Thyroid gland (tissue), 4 donors: ENCODE results near the gene SCGB2B2.

Source experiments
- POLR2A ChIP-seq, 2 donors: fragments of 450-650 bp; IDR thresholded peaks; one replicate each; pipeline ENCODE4 v1.6.1; 2017; ENCODE audit warnings: antibody characterized with exemption in 2 of 2, mild to moderate bottlenecking in 2 of 2, moderate library complexity in 1 of 2
- TF ChIP-seq, protein P1 (sequence below), 6 experiments: fragments of 200-600 bp in 3 of 6; fragments of 450-650 bp in 3 of 6; sonication (generic) in 3 of 6; IDR thresholded peaks; one replicate each; pipeline ENCODE4 v1.5.1; 2016 to 2019; ENCODE audit warnings: antibody characterized with exemption in 6 of 6, mild to moderate bottlenecking in 2 of 6, inconsistent platforms in 1 of 6, moderate library complexity in 1 of 6

DNA sequence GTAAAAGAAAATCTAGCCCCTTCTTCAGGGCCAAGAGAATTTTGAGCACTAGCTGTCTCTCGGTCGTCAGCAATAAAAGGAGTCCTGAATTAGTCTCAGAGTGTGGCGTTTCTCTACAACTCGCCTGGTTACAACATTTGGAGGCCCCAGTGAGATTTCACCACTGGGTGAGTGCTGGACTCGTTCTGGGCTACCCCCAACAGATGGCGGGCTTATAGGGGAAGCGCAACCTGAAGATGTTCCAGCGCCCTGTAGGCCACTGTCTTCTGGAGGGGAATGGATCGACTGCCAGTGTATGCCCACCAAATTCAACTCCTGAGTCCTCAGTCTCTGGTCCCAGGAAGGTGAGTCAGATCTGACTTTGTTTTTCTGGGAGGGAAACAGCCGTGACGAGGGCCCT, 45.4 kb upstream of the SCGB2B2 start:
- TF ChIP-seq, protein P1, sequence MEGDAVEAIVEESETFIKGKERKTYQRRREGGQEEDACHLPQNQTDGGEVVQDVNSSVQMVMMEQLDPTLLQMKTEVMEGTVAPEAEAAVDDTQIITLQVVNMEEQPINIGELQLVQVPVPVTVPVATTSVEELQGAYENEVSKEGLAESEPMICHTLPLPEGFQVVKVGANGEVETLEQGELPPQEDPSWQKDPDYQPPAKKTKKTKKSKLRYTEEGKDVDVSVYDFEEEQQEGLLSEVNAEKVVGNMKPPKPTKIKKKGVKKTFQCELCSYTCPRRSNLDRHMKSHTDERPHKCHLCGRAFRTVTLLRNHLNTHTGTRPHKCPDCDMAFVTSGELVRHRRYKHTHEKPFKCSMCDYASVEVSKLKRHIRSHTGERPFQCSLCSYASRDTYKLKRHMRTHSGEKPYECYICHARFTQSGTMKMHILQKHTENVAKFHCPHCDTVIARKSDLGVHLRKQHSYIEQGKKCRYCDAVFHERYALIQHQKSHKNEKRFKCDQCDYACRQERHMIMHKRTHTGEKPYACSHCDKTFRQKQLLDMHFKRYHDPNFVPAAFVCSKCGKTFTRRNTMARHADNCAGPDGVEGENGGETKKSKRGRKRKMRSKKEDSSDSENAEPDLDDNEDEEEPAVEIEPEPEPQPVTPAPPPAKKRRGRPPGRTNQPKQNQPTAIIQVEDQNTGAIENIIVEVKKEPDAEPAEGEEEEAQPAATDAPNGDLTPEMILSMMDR (IDR thresholded peaks at IDR 0.05), result no peak
- no peak for TF ChIP-seq POLR2A (IDR thresholded peaks at IDR 0.05)
